ENCODE data around the gene SYP. TPM values are rescaled to one million over a fixed set of nuclear protein-coding genes. Genes with fewer than 3 reads are reported as not detected.

The SYP gene
- total RNA-seq, 1 experiment from 2014 or later = 0.16 TPM

- H3K9me3 ChIP-seq (replicated peaks) = no peaks in the 10 kb centered on the region
- no peaks in the 10 kb centered on the region for H3K4me1 ChIP-seq (replicated peaks)
- no peak overlapping the region for H3K4me3 ChIP-seq
- no peaks in the 10 kb centered on the region for H3K36me3 ChIP-seq
- H3K27ac ChIP-seq = no peak overlapping the region
- no peak for DNase-seq (ENCODE audit: low read depth in 1 of 2, low spot score in 2 of 2)
- no peaks in the 10 kb centered on the region for H3K27me3 ChIP-seq (replicated peaks)
Observed at GRCh38 chrX:49210406-49210805, 10.4 kb upstream of the SYP start.

- Histone ChIP-seq H3K4me3 (no peak overlapping the region), H3K27ac (no peak overlapping the region), H3K4me1 (replicated peaks) (no peaks in the 10 kb centered on the region), H3K36me3 (no peaks in the 10 kb centered on the region), H3K9me3 (replicated peaks) (no peaks in the 10 kb centered on the region), H3K27me3 (replicated peaks) (no peaks in the 10 kb centered on the region)
- DNase-seq (ENCODE audit: low read depth in 1 of 2, low spot score in 2 of 2) = no peak
Observed at GRCh38 chrX:49209434-49210251, 9.7 kb upstream of the SYP start.

GRCh38 chrX:49208399-49208798 lies 8.4 kb upstream of the SYP start:
- no peak for DNase-seq (ENCODE audit: low read depth in 1 of 2, low spot score in 2 of 2)
- H3K4me3 ChIP-seq = no peak overlapping the region
- H3K36me3 ChIP-seq = no peaks in the 10 kb centered on the region
- no peaks in the 10 kb centered on the region for H3K27me3 ChIP-seq (replicated peaks)
- H3K27ac ChIP-seq = no peak overlapping the region
- no peaks in the 10 kb centered on the region for H3K4me1 ChIP-seq (replicated peaks)
- no peaks in the 10 kb centered on the region for H3K9me3 ChIP-seq (replicated peaks)

DNA sequence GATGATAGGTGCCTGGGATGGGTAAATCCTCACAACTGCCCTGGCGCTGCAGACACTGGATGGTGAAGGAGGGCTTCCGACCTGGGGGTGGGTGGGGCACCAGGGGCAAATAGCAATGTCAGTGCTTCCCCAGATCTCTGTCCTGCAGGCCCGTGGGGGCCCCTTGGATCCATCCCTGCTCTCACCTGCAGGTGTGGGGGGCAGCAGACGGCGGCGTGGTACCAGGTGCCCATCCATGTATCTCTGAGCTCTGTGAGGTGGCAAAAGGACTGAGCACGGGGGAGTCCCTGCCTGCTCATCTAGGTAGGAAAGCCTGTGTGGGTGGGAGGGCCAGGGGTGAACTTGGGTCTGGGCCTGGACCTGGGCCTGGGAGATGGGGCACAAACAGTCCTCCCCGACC lies 6.5 kb upstream of the SYP start:
- Histone ChIP-seq H3K27ac (no peak overlapping the region), H3K4me3 (no peak overlapping the region), H3K27me3 (replicated peaks) (no peaks in the 10 kb centered on the region), H3K4me1 (replicated peaks) (no peaks in the 10 kb centered on the region), H3K9me3 (replicated peaks) (no peaks in the 10 kb centered on the region), H3K36me3 (no peaks in the 10 kb centered on the region)
- DNase-seq (ENCODE audit: low read depth in 1 of 2, low spot score in 2 of 2) = no peak

- Histone ChIP-seq H3K9me3 (replicated peaks) (no peaks in the 10 kb centered on the region), H3K27ac (no peak overlapping the region), H3K27me3 (replicated peaks) (no peaks in the 10 kb centered on the region), H3K4me1 (replicated peaks) (peaks cover 4% of the 10 kb centered on the region; the same call in 1 of the 2 replicates), H3K36me3 (no peaks in the 10 kb centered on the region), H3K4me3 (no peak overlapping the region)
- no peak for DNase-seq (ENCODE audit: low read depth in 1 of 2, low spot score in 2 of 2)
Observed at GRCh38 chrX:49205443-49205842, 5.5 kb upstream of the SYP start.

DNA sequence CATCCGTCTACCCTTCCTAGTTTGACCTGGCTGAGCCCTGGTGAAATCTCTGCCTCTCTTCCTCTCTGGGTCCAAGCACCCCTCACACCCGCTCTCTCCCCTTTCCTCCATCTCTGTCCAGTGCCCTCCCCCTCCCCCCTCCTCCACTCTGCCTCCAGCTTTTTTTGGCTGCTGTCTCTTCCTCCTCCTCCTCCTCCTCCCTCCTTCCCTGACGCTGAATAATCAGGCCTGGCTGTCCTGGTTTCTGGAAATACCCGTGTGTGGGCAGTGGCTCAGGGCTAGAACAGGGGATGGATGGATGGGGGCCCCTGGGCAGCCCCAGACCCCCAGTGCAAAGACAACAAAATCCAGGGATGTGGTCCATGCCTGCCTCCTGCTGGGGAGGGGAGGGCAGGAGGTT lies 4.7 kb upstream of the SYP start:
- Histone ChIP-seq H3K27ac (no peak overlapping the region), H3K9me3 (replicated peaks) (no peaks in the 10 kb centered on the region), H3K4me3 (no peak overlapping the region), H3K27me3 (replicated peaks) (no peaks in the 10 kb centered on the region), H3K4me1 (replicated peaks) (peaks cover 6% of the 10 kb centered on the region; the same call in 1 of the 2 replicates), H3K36me3 (no peaks in the 10 kb centered on the region)
- DNase-seq (ENCODE audit: low read depth in 1 of 2, low spot score in 2 of 2) = no peak

GRCh38 chrX:49204017-49204416 lies 4.0 kb upstream of the SYP start:
- no peak overlapping the region for H3K27ac ChIP-seq
- H3K4me3 ChIP-seq = no peak overlapping the region
- H3K36me3 ChIP-seq = no peaks in the 10 kb centered on the region
- H3K9me3 ChIP-seq (replicated peaks) = no peaks in the 10 kb centered on the region
- DNase-seq (ENCODE audit: low read depth in 1 of 2, low spot score in 2 of 2) = no peak
- H3K27me3 ChIP-seq (replicated peaks) = no peaks in the 10 kb centered on the region
- H3K4me1 ChIP-seq (replicated peaks) = peaks cover 6% of the 10 kb centered on the region; the same call in 1 of the 2 replicates

- Histone ChIP-seq H3K27me3 (replicated peaks) (no peaks in the 10 kb centered on the region), H3K4me1 (replicated peaks) (peaks cover 6% of the 10 kb centered on the region; the same call in 1 of the 2 replicates), H3K4me3 (no peak overlapping the region), H3K9me3 (replicated peaks) (no peaks in the 10 kb centered on the region), H3K27ac (no peak overlapping the region), H3K36me3 (no peaks in the 10 kb centered on the region)
- no peak for DNase-seq (ENCODE audit: low read depth in 1 of 2, low spot score in 2 of 2)
Observed at GRCh38 chrX:49203536-49203935, 3.5 kb upstream of the SYP start.

DNA sequence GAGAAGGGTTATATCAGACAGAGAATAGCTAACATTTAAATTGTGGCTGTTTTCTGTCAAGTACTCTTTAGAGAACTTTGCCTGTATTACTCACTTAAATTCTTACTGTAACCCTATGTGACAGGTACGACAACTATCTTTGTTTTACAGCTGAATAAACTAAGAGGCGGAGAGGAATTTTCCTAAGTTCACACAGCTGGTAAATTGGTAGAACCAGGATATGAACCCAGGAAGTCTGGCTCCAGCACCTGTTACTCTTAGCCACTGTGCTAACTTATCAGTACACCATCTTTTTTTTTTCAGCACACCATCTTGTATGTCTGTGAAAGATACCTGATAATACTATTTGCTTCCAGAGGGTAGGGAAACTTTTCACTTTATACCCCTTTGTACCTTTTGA lies 2.0 kb upstream of the SYP start:
- H3K27me3 ChIP-seq (replicated peaks) = no peaks in the 10 kb centered on the region
- no peak overlapping the region for H3K27ac ChIP-seq
- no peak for DNase-seq (ENCODE audit: low read depth in 1 of 2, low spot score in 2 of 2)
- H3K4me1 ChIP-seq (replicated peaks) = peaks cover 6% of the 10 kb centered on the region; the same call in 1 of the 2 replicates
- H3K9me3 ChIP-seq (replicated peaks) = no peaks in the 10 kb centered on the region
- no peak overlapping the region for H3K4me3 ChIP-seq
- H3K36me3 ChIP-seq = no peaks in the 10 kb centered on the region

DNA sequence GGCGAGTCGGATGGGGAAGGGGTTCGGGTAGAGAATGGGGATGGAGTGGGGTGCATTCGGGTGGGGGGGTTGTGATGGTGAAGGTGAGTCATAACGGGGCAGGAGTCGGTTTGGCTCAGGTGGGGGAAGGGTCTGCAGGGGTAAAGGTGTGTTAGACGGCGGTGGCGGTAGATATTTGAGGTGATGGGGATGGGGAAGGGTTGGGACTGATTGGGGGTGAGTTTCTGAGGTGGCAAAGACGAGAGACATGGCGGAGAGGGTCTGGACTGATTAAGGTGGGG lies 738 bp downstream of the SYP start:
- Histone ChIP-seq H3K4me1 (replicated peaks) (peaks cover 6% of the 10 kb centered on the region; the same call in 1 of the 2 replicates), H3K27me3 (replicated peaks) (no peaks in the 10 kb centered on the region), H3K27ac (no peak overlapping the region), H3K9me3 (replicated peaks) (no peaks in the 10 kb centered on the region), H3K36me3 (no peaks in the 10 kb centered on the region), H3K4me3 (no peak overlapping the region)
- DNase-seq (ENCODE audit: low read depth in 1 of 2, low spot score in 2 of 2) = no peak

GRCh38 chrX:49198540-49199314 lies 1.3 kb downstream of the SYP start:
- Histone ChIP-seq H3K27ac (no peak overlapping the region), H3K36me3 (no peaks in the 10 kb centered on the region), H3K27me3 (replicated peaks) (no peaks in the 10 kb centered on the region), H3K4me3 (no peak overlapping the region), H3K9me3 (replicated peaks) (no peaks in the 10 kb centered on the region), H3K4me1 (replicated peaks) (peaks cover 6% of the 10 kb centered on the region; the same call in 1 of the 2 replicates)
- no peak for DNase-seq (ENCODE audit: low read depth in 1 of 2, low spot score in 2 of 2)

GRCh38 chrX:49197543-49198087 lies 2.4 kb downstream of the SYP start:
- DNase-seq (ENCODE audit: low read depth in 1 of 2, low spot score in 2 of 2) = no peak
- no peaks in the 10 kb centered on the region for H3K9me3 ChIP-seq (replicated peaks)
- no peak overlapping the region for H3K4me3 ChIP-seq
- no peak overlapping the region for H3K27ac ChIP-seq
- peaks cover 6% of the 10 kb centered on the region; the same call in 1 of the 2 replicates for H3K4me1 ChIP-seq (replicated peaks)
- H3K27me3 ChIP-seq (replicated peaks) = no peaks in the 10 kb centered on the region
- H3K36me3 ChIP-seq = no peaks in the 10 kb centered on the region

DNA sequence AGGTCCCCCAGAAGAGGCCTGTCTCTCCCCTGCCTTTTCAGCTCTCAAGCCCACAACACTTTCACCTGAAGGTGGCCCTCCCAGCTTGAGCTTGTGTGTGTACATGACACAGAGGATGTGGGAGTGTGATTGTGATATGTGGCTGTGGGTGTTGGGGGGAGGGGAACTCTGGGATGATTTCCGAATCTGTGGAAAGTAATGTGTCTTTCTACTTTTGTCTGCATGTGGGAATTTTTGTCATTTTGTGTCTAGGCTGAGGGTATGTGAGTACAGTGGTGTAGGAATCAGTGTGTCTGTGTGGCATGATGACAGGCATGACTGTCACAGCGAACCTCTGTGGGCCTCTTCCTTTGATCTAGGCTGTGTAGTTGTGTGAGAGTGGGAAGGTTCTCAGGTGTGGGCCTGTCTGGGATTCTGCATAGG lies 6.4 kb downstream of the SYP start:
- H3K4me3 ChIP-seq = no peak overlapping the region
- no peaks in the 10 kb centered on the region for H3K36me3 ChIP-seq
- H3K27me3 ChIP-seq (replicated peaks) = no peaks in the 10 kb centered on the region
- no peak for DNase-seq (ENCODE audit: low read depth in 1 of 2, low spot score in 2 of 2)
- no peaks in the 10 kb centered on the region for H3K9me3 ChIP-seq (replicated peaks)
- no peak overlapping the region for H3K27ac ChIP-seq
- no peaks in the 10 kb centered on the region for H3K4me1 ChIP-seq (replicated peaks)

- H3K4me3 ChIP-seq = no peak overlapping the region
- H3K27me3 ChIP-seq (replicated peaks) = no peaks in the 10 kb centered on the region
- H3K36me3 ChIP-seq = no peaks in the 10 kb centered on the region
- no peaks in the 10 kb centered on the region for H3K9me3 ChIP-seq (replicated peaks)
- no peaks in the 10 kb centered on the region for H3K4me1 ChIP-seq (replicated peaks)
- DNase-seq (ENCODE audit: low read depth in 1 of 2, low spot score in 2 of 2) = no peak
- H3K27ac ChIP-seq = no peak overlapping the region
Observed at GRCh38 chrX:49192722-49193328, 7.2 kb downstream of the SYP start.
